Motor neuron (in vitro differentiated cells): ENCODE results near the gene KCNMB2. TPM values are rescaled to one million over a fixed set of nuclear protein-coding genes. Genes with fewer than 3 reads are reported as not detected.

Experiments
- ATAC-seq, 8 experiments: fragments of 200-7000 bp; cut with Tn5 transposase; replicated peaks in 6 of 8; 2 replicates each; pipeline ENCODE4 v1.8.0; 2021; ENCODE audit warnings: mild to moderate bottlenecking in 8 of 8, moderate library complexity in 8 of 8
- H3K27ac ChIP-seq, 2 donors: fragments of 250-450 bp; sonication (Bioruptor Pico); 2 replicates each; pipeline ENCODE4 v1.9.0; 2021; ENCODE audit warnings: antibody characterized with exemption in 2 of 2, mild to moderate bottlenecking in 2 of 2, moderate library complexity in 1 of 2
- H3K4me1 ChIP-seq, 2 donors: fragments of 250-450 bp; sonication (Bioruptor Pico); replicated peaks in 1 of 2; 2 replicates each; pipeline ENCODE4 v1.6.1; 2021; ENCODE audit warnings: antibody characterized with exemption in 2 of 2, mild to moderate bottlenecking in 2 of 2, moderate library complexity in 1 of 2
- H3K4me3 ChIP-seq, 5 donors: fragments of 250-450 bp; sonication (Bioruptor Pico); 2 replicates each; pipeline ENCODE4 v1.9.0; 2021; ENCODE audit warnings: antibody characterized with exemption in 5 of 5, mild to moderate bottlenecking in 5 of 5, moderate library complexity in 4 of 5
- WGBS, 10 experiments: fragments of 450-650 bp; shearing (Covaris generic); methylation state at CpG; one replicate each; pipeline ENCODE4 v1.0.0; 2022; 5-methylcytosine and 5-hydroxymethylcytosine counted together
- in situ Hi-C, 9 experiments: fragments of 400-800 bp; cut with MboI; loops; one replicate each; pipeline ENCODE4 v1.15.0; 2021; ENCODE audit warnings: low sequenced_read_pairs in 9 of 9, low pct_unique_long_range_greater_than_20kb in 2 of 9; ENCODE audit not compliant: unreplicated experiment in 9 of 9
- total RNA-seq, 8 experiments: library from RNA; unstranded; fragments of 300-600 nt; gene quantifications; 2 replicates each; pipeline versions ENCODE4 v1.2.3 to v1.2.4, GENCODE V29; 2022

Gene KCNMB2
- total RNA-seq, 8 experiments from 2014 or later, result 0.18 to 4.3 (median 1.7) TPM

- in situ Hi-C loops, result no loop called here
- ATAC-seq, result peak in 5 of 8 experiments; percentile 59 to 88 (median 73)
- WGBS, 10 experiments, result 0 to 70% (median 53%) methylated on average over 1 to 4 of the region's 4 CpGs; no CpG with 5 or more reads in 1 of the 10 experiments
- H3K4me3 ChIP-seq, result no peak overlapping the region
- peaks cover 8 to 12% of the 10 kb centered on the region in 2 donors for H3K4me1 ChIP-seq
- H3K27ac ChIP-seq, result no peak overlapping the region
These were observed 110.1 kb downstream of the KCNMB2 start for GRCh38 chr3:178646186-178646862.

DNA sequence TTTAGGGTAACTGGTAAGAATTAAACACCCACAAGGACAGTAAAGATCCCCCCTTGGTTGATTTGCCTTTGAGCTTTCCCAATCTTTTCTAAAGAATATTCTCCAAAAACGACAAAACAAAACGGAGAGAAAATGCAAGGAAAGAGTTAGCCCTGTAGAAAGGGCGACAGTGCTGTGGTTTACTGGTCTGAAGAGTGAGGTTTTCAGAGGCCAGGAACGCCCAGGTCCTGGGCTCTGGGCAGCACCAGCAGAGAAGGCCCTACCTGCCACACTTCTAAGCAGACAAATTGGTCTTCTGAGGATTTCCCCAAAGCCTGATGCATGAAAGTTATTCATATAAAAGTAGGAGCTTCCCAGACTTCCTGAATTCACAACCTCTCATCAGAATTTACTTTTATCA is 119.3 kb downstream of the KCNMB2 start:
- no peak overlapping the region for H3K4me3 ChIP-seq
- no peak for ATAC-seq
- in situ Hi-C loops, result no loop called here
- no peak overlapping the region for H3K27ac ChIP-seq
- no peaks in the 10 kb centered on the region for H3K4me1 ChIP-seq
- 0 to 100% (median 41%) methylated on average over 1 to 4 of the region's 4 CpGs; no CpG with 5 or more reads in 2 of the 10 experiments for WGBS, 10 experiments

DNA sequence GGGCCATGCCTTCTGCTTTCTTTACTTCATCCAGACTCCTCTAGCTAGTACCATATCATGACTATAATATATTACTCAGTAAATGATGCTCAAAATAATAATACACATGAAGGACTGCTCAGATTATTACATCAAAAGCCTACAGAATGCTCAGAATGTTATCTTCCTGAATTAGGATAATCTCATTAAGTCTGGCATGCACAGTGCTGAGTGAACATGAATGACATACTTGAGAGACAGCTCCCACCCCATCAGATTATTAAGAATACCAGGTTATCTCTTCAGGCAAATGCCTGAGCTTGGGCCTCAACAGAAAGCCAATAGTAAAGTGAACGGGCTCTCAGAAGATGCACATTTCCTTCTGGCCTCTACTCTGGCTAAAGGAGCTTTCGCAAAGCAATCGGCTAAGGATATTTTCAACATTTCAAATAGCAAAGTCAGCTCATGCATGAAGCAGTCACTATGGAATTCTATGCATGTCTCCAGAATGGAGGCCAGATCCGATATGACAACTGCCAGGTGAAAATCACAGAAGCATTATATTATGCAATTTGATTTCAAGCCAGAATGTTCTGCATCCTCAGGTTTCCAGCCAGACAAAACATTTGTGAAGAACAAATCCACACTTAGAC is 122.6 kb downstream of the KCNMB2 start:
- ATAC-seq, result no peak
- in situ Hi-C loops, result no loop called here
- 8 to 100% (median 73%) methylated on average over 1 to 4 of the region's 4 CpGs; no CpG with 5 or more reads in 1 of the 10 experiments for WGBS, 10 experiments
- no peak overlapping the region for H3K4me3 ChIP-seq
- no peaks in the 10 kb centered on the region for H3K4me1 ChIP-seq
- no peak overlapping the region for H3K27ac ChIP-seq

- in situ Hi-C loops, result no loop called here
- ATAC-seq, result no peak
- 0 to 100% (median 88%) methylated on average over 1 of the region's 1 CpG; no CpG with 5 or more reads in 1 of the 10 experiments for WGBS, 10 experiments
- Histone ChIP-seq H3K4me1 (peaks cover 3 to 8% of the 10 kb centered on the region in 2 donors), H3K4me3 (no peak overlapping the region), H3K27ac (no peak overlapping the region)
These were observed 127.1 kb downstream of the KCNMB2 start for GRCh38 chr3:178663201-178663934.

GRCh38 chr3:178665747-178666146 is 129.5 kb downstream of the KCNMB2 start:
- Histone ChIP-seq H3K4me1 (peaks cover 13 to 25% of the 10 kb centered on the region in 2 donors), H3K4me3 (no peak overlapping the region), H3K27ac (no peak overlapping the region)
- in situ Hi-C loops, result no loop called here
- 0 to 100% (median 77%) methylated on average over 2 to 4 of the region's 4 CpGs; no CpG with 5 or more reads in 2 of the 10 experiments for WGBS, 10 experiments
- ATAC-seq, result no peak

DNA sequence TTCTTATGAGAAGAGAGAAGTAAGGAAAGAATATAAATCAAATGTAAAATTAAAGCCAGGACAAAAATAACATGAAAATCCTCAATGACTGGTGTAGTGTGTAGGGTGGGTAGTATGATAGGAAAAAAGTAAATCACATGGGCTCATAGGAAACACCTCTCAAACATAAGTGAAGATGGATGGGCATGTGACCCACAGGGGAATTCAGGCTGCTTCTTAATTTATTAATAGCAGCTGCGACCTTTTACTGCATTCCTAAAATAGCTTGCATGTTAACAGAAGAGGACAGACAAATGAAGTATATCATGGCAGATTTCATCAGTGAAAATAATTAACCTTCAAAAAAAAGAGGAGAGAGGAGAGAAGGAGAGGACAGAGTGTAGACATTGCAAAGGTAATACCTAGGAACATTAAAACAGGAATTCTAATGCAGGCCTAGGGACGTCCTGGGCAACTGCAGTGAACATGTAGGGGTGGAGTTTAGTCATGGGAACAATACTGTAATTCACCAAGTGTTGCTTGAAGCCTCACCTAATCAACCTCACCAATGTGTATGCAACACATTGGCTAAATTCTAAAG is 132.9 kb downstream of the KCNMB2 start:
- ATAC-seq, result peak in 5 of 8 experiments; percentile 67 to 95 (median 94)
- Histone ChIP-seq H3K27ac (no peak overlapping the region), H3K4me3 (no peak overlapping the region), H3K4me1 (peaks cover 23 to 36% of the 10 kb centered on the region in 2 donors)
- in situ Hi-C loops, result no loop called here
- 0 to 71% (median 12%) methylated on average over 1 to 2 of the region's 2 CpGs; no CpG with 5 or more reads in 1 of the 10 experiments for WGBS, 10 experiments

GRCh38 chr3:178669758-178670157 is 133.5 kb downstream of the KCNMB2 start:
- ATAC-seq, result no peak
- in situ Hi-C loops, result no loop called here
- WGBS, 10 experiments, result 10 to 100% (median 80%) methylated on average over 1 to 2 of the region's 2 CpGs; no CpG with 5 or more reads in 1 of the 10 experiments

GRCh38 chr3:178671377-178671776 is 135.1 kb downstream of the KCNMB2 start:
- peaks cover 23 to 36% of the 10 kb centered on the region in 2 donors for H3K4me1 ChIP-seq
- ATAC-seq, result peak in 2 of 8 experiments; percentile 23 to 38
- H3K27ac ChIP-seq, result no peak overlapping the region
- WGBS, 10 experiments, result 0 to 88% (median 50%) methylated on average over 1 to 2 of the region's 3 CpGs; no CpG with 5 or more reads in 2 of the 10 experiments
- in situ Hi-C loops, result no loop called here
- H3K4me3 ChIP-seq, result no peak overlapping the region

More at GRCh38 chr3:178669758-178670157, 133.5 kb downstream of the KCNMB2 start:
- no peak overlapping the region for H3K27ac ChIP-seq
- no peak overlapping the region for H3K4me3 ChIP-seq
- peaks cover 23 to 36% of the 10 kb centered on the region in 2 donors for H3K4me1 ChIP-seq

DNA sequence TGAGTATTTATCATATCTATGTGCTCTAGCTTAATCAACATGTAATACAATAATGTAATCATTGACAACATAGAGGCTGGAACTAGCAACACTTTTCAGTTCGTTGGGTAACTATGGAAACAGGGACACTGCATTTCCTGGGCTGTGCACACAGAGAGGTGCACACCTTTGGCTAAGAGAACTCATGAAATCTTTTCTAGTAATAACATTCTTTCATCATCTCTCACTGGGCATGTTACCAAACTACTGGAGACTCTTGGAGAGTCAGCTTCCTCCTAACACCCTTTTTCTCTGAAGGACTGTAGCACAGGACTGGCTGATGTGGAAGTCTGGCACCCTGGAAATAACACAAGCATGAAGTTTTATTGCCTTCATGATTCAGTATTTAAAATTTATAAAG is 135.6 kb downstream of the KCNMB2 start:
- in situ Hi-C loops, result no loop called here
- ATAC-seq, result peak in 3 of 8 experiments; percentile 18 to 54 (median 21)
- H3K27ac ChIP-seq, result no peak overlapping the region
- no peak overlapping the region for H3K4me3 ChIP-seq
- H3K4me1 ChIP-seq, result peaks cover 23 to 36% of the 10 kb centered on the region in 2 donors
- 0 to 50% (median 14%) methylated on average over 1 of the region's 1 CpG; no CpG with 5 or more reads in 6 of the 10 experiments for WGBS, 10 experiments

DNA sequence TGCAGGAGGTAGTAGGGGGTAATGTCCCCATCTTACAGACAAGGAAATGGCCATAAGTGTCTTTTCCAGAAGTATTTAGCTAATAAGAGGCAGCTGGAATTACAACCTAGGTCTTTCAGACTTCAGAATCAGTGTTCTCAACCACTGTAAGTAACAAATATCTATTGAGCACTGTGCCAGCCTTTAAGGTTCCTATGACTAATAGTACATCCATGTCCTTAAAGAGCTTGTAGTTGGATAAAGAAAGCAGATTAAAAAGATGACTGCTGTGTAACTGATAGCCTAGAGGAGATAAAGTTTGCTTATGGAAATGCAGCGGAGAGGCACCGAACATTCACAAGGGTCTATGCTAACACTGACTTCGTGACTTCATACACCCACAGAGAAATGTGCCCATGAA is 136.0 kb downstream of the KCNMB2 start:
- no peak for ATAC-seq

GRCh38 chr3:178673529-178673928 is 137.3 kb downstream of the KCNMB2 start:
- ATAC-seq, result no peak

More for the DNA sequence above, 136.0 kb downstream of the KCNMB2 start:
- Histone ChIP-seq H3K4me1 (peaks cover 23 to 36% of the 10 kb centered on the region in 2 donors), H3K27ac (no peak overlapping the region), H3K4me3 (no peak overlapping the region)
- 42 to 100% (median 89%) methylated on average over 1 to 3 of the region's 3 CpGs; no CpG with 5 or more reads in 1 of the 10 experiments for WGBS, 10 experiments
- in situ Hi-C loops, result no loop called here

DNA sequence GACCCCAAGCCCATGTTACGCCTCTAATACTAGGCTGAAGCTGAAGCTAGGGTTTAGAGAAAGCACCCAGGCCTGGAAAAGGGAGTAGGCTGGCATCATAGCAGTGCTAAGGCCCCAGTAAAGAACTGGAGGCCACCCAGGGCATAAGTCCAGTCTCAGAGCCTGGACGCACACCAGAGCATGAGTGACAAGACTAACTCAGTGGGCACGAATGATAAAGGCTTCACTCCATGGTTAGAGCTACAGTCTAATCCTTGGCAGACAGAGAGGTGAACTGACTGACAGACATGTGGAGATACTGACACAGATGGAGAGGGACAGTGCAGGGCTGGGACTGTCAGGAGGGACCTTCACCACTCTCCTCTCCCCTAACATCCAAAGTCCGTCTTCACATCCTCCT is 139.8 kb downstream of the KCNMB2 start:
- Histone ChIP-seq H3K27ac (no peak overlapping the region), H3K4me3 (no peak overlapping the region), H3K4me1 (peaks cover 10 to 13% of the 10 kb centered on the region in 2 donors)
- in situ Hi-C loops, result no loop called here
- 0 to 100% (median 17%) methylated on average over 1 to 3 of the region's 4 CpGs; no CpG with 5 or more reads in 5 of the 10 experiments for WGBS, 10 experiments
- no peak for ATAC-seq

More at GRCh38 chr3:178673529-178673928, 137.3 kb downstream of the KCNMB2 start:
- 11 to 80% (median 57%) methylated on average over 1 of the region's 1 CpG; no CpG with 5 or more reads in 6 of the 10 experiments for WGBS, 10 experiments
- peaks cover 20 to 29% of the 10 kb centered on the region in 2 donors for H3K4me1 ChIP-seq
- in situ Hi-C loops, result no loop called here
- no peak overlapping the region for H3K27ac ChIP-seq
- H3K4me3 ChIP-seq, result no peak overlapping the region
